IPS-18a (cell line): ENCODE measurements around the gene SCAPER.

Experiments
- H3K27ac ChIP-seq: one replicate; pipeline ENCODE4 v1.5.1; 2013; ENCODE audit warnings: low read length
- H3K27me3 ChIP-seq: one replicate; pipeline ENCODE4 v1.6.1; 2013; ENCODE audit warnings: mild to moderate bottlenecking, low read length; ENCODE audit not compliant: control insufficient read depth, insufficient read depth
- H3K36me3 ChIP-seq: one replicate; pipeline ENCODE4 v1.6.1; 2013; ENCODE audit warnings: low read depth, low read length; ENCODE audit not compliant: control insufficient read depth
- H3K4me1 ChIP-seq: one replicate; pipeline ENCODE4 v1.6.1; 2013; ENCODE audit warnings: low read depth, low read length; ENCODE audit not compliant: control insufficient read depth
- H3K4me3 ChIP-seq: one replicate; pipeline ENCODE4 v1.5.1; 2013; ENCODE audit warnings: low read length
- H3K9ac ChIP-seq: one replicate; pipeline ENCODE4 v1.6.1; 2013; ENCODE audit warnings: mild to moderate bottlenecking, low read length, moderate library complexity
- H3K9me3 ChIP-seq: one replicate; pipeline ENCODE4 v1.6.1; 2013; ENCODE audit warnings: low read depth, low read length; ENCODE audit not compliant: control insufficient read depth

Gene SCAPER

GRCh38 chr15:76468722-76469121, 436.4 kb downstream of the SCAPER start:
- H3K27me3 ChIP-seq: no peaks in the 10 kb centered on the region
- H3K4me3 ChIP-seq: no peak overlapping the region
- H3K9me3 ChIP-seq: no peaks in the 10 kb centered on the region
- no peaks in the 10 kb centered on the region for H3K4me1 ChIP-seq
- no peak overlapping the region for H3K9ac ChIP-seq
- no peak overlapping the region for H3K27ac ChIP-seq
- no peaks in the 10 kb centered on the region for H3K36me3 ChIP-seq

GRCh38 chr15:76467136-76467535, 438.0 kb downstream of the SCAPER start:
- Histone ChIP-seq H3K27me3 (no peaks in the 10 kb centered on the region), H3K27ac (no peak overlapping the region), H3K4me3 (no peak overlapping the region), H3K9me3 (no peaks in the 10 kb centered on the region), H3K4me1 (no peaks in the 10 kb centered on the region), H3K9ac (no peak overlapping the region), H3K36me3 (no peaks in the 10 kb centered on the region)

GRCh38 chr15:76465728-76466127, 439.4 kb downstream of the SCAPER start:
- Histone ChIP-seq H3K9me3 (peaks cover 2% of the 10 kb centered on the region), H3K27ac (no peak overlapping the region), H3K36me3 (no peaks in the 10 kb centered on the region), H3K9ac (no peak overlapping the region), H3K27me3 (no peaks in the 10 kb centered on the region), H3K4me3 (no peak overlapping the region), H3K4me1 (no peaks in the 10 kb centered on the region)

DNA sequence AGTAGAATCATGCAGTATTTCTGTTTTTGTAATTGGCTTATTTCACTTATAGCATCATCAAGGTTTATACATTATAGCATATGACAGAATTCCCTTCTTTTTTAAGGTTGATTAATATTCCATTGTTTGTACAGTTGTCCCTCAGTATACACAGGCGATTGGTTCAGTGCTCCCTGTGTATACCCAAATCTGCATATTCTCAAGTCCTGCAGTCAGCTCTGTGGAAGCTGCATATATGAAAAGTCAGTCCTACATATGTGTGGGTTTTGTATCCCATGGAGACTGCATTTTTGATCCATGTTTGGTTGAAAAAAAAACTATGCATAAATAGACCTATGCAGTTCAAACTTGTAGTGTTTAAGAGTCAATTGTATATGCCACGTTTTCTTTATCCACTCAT, 440.9 kb downstream of the SCAPER start:
- H3K27me3 ChIP-seq: no peaks in the 10 kb centered on the region
- H3K9me3 ChIP-seq: peaks cover 5% of the 10 kb centered on the region
- H3K36me3 ChIP-seq: no peaks in the 10 kb centered on the region
- no peaks in the 10 kb centered on the region for H3K4me1 ChIP-seq
- no peak overlapping the region for H3K9ac ChIP-seq
- no peak overlapping the region for H3K27ac ChIP-seq
- H3K4me3 ChIP-seq: no peak overlapping the region

- Histone ChIP-seq H3K4me3 (no peak overlapping the region), H3K36me3 (no peaks in the 10 kb centered on the region), H3K4me1 (no peaks in the 10 kb centered on the region), H3K9ac (no peak overlapping the region), H3K27me3 (no peaks in the 10 kb centered on the region), H3K27ac (no peak overlapping the region), H3K9me3 (peaks cover 5% of the 10 kb centered on the region)
Observed at GRCh38 chr15:76460871-76461270, 444.3 kb downstream of the SCAPER start.

- Histone ChIP-seq H3K27ac (no peak overlapping the region), H3K27me3 (no peaks in the 10 kb centered on the region), H3K4me3 (no peak overlapping the region), H3K36me3 (no peaks in the 10 kb centered on the region), H3K9ac (no peak overlapping the region), H3K9me3 (peaks cover 5% of the 10 kb centered on the region), H3K4me1 (no peaks in the 10 kb centered on the region)
Observed at GRCh38 chr15:76460347-76460746, 444.8 kb downstream of the SCAPER start.

- Histone ChIP-seq H3K9me3 (no peaks in the 10 kb centered on the region), H3K27ac (no peak overlapping the region), H3K27me3 (no peaks in the 10 kb centered on the region), H3K9ac (no peak overlapping the region), H3K36me3 (no peaks in the 10 kb centered on the region), H3K4me1 (no peaks in the 10 kb centered on the region), H3K4me3 (no peak overlapping the region)
Observed at GRCh38 chr15:76451540-76451939, 453.6 kb downstream of the SCAPER start.

DNA sequence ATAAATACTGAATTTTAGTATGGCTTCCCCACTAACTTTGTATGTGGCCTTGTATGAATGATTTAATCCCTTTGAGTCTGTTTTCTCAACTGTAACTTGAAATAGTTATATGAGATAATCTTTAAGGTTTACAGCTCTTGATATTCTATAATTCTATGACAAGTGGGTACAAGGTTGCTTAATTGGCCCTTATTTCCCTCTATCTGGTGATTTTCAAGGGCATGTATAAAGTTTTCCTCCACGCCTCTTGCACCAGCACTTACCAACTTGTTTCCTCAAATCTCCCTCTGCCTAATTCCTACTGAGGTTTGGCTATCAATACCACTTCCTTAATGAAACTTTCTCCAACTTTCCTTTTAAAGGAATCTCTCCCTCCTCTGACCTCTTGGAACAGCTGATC, 455.7 kb downstream of the SCAPER start:
- Histone ChIP-seq H3K9ac (no peak overlapping the region), H3K4me1 (no peaks in the 10 kb centered on the region), H3K9me3 (no peaks in the 10 kb centered on the region), H3K36me3 (no peaks in the 10 kb centered on the region), H3K27me3 (no peaks in the 10 kb centered on the region), H3K4me3 (no peak overlapping the region), H3K27ac (no peak overlapping the region)

GRCh38 chr15:76448755-76449154, 456.4 kb downstream of the SCAPER start:
- no peaks in the 10 kb centered on the region for H3K36me3 ChIP-seq
- no peaks in the 10 kb centered on the region for H3K27me3 ChIP-seq
- no peaks in the 10 kb centered on the region for H3K4me1 ChIP-seq
- no peak overlapping the region for H3K4me3 ChIP-seq
- H3K27ac ChIP-seq: no peak overlapping the region
- H3K9me3 ChIP-seq: no peaks in the 10 kb centered on the region
- no peak overlapping the region for H3K9ac ChIP-seq

DNA sequence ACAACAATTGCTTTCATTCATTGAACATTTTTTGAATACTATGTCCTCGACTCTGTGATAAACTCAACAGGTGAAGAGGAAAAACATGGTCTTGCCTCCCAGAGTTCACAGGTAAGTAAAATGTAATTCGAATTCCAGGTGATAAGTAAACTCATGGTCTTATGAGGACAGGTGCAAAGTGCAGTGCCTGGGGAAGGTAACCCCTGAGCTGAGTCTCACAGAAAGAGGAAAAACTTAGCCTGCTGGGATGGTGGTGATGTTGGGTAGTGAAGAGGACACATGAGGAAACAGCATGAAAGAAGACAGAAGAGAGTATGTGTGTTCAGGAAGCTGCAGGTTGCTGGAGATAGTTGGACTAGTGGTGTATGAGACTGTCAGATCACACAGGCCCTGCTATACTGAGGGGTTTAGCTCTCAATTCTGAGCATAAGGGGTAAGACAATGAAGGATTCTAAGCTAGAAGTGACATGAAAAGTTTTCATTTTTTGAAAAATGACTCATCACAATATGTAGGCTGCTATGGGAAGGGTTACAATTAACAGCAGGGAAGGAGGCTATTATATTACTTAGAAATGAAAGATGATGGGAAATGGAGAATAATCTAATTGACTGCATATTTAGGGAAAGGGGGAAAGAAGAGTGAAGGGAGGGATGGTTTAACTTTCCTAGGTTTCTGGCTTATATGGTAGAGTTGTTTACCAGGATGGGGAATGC, 457.3 kb downstream of the SCAPER start:
- H3K4me3 ChIP-seq: no peak overlapping the region
- H3K27me3 ChIP-seq: no peaks in the 10 kb centered on the region
- no peaks in the 10 kb centered on the region for H3K36me3 ChIP-seq
- H3K4me1 ChIP-seq: no peaks in the 10 kb centered on the region
- H3K27ac ChIP-seq: no peak overlapping the region
- no peak overlapping the region for H3K9ac ChIP-seq
- no peaks in the 10 kb centered on the region for H3K9me3 ChIP-seq

DNA sequence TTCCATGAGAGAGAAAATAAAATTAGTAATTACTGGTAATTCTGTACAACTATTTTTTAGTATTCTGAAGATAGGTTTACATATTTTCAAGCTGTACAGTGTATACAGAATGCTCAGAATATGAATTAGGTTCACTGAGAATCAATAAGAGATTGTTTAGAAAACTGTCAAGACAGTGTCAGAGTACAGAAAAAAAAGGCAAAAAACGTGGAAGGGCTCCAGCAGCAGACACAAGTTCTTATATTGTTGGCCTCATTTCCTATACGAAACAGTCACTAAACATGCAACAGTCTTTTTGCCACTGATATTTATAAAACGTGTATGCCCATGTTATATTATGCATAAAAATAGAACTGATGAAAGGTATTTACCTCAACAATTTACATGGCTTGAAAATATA, 464.7 kb downstream of the SCAPER start:
- no peaks in the 10 kb centered on the region for H3K36me3 ChIP-seq
- no peaks in the 10 kb centered on the region for H3K27me3 ChIP-seq
- no peak overlapping the region for H3K27ac ChIP-seq
- H3K4me1 ChIP-seq: peaks cover 8% of the 10 kb centered on the region
- H3K4me3 ChIP-seq: no peak overlapping the region
- no peak overlapping the region for H3K9ac ChIP-seq
- H3K9me3 ChIP-seq: no peaks in the 10 kb centered on the region

GRCh38 chr15:76439542-76439941, 465.6 kb downstream of the SCAPER start:
- Histone ChIP-seq H3K4me3 (no peak overlapping the region), H3K9me3 (no peaks in the 10 kb centered on the region), H3K4me1 (peaks cover 8% of the 10 kb centered on the region), H3K27ac (no peak overlapping the region), H3K9ac (no peak overlapping the region), H3K36me3 (no peaks in the 10 kb centered on the region), H3K27me3 (no peaks in the 10 kb centered on the region)
